Measurements from ENCODE around the gene TMEM131L.

- TF ChIP-seq CTCF (IDR thresholded peaks at IDR 0.05) (no peak), JUN (IDR thresholded peaks at IDR 0.05) (no peak)
Observed at GRCh38 chr4:153497091-153497531, 31.0 kb downstream of the TMEM131L start.

Measured in A549 (cell line).